OCI-LY3 (cell line): ENCODE measurements around the gene FMR1NB.

Experiments
- CTCF ChIP-seq: fragments of 200-600, 300-600 bp; sonication (generic); IDR thresholded peaks from 2 replicates; pipeline ENCODE4 v1.5.1; 2014; ENCODE audit warnings: antibody characterized with exemption, low read length, low read depth
- EZH2phosphoT487 ChIP-seq: fragments of 200-600 bp; shearing (Covaris generic); IDR thresholded peaks from 2 replicates; pipeline ENCODE4 v1.6.1; 2018; ENCODE audit warnings: antibody characterized with exemption, mixed run types, low read depth

GRCh38 chrX:147957291-147957690 lies 23.8 kb upstream of the FMR1NB start:
- TF ChIP-seq CTCF, result no peak
- no peak for TF ChIP-seq EZH2phosphoT487
